Astrocyte (in vitro differentiated cells and primary cell): ENCODE data around the gene DOK7. TPM values are rescaled to one million over a fixed set of nuclear protein-coding genes. Genes with fewer than 3 reads are reported as not detected.

Experiments used
- DNase-seq: peaks from one replicate; pipeline ENCODE4 v3.0.0-alpha.2; 2010; ENCODE audit warnings: low read depth
- FAIRE-seq: peaks from 2 replicates; lab custom pipeline; 2011; peaks lifted over from hg19 to GRCh38; lab: Jason Lieb, UNC
- H2AFZ ChIP-seq: 2 replicates; pipeline ENCODE4 v1.6.0; 2012; ENCODE audit warnings: low read depth, low read length, inconsistent platforms
- H3K27ac ChIP-seq: 2 replicates; pipeline ENCODE4 v1.5.1; 2011; ENCODE audit warnings: low read depth, low read length, inconsistent platforms
- H3K27me3 ChIP-seq: 2 replicates; pipeline ENCODE4 v1.6.0; 2011; ENCODE audit warnings: low read length, inconsistent platforms; ENCODE audit not compliant: insufficient read depth
- H3K36me3 ChIP-seq: 2 replicates; pipeline ENCODE4 v1.5.1; 2011; ENCODE audit warnings: low read length, inconsistent platforms; ENCODE audit not compliant: insufficient read depth
- H3K4me1 ChIP-seq: 2 replicates; pipeline ENCODE4 v1.5.1; 2011; ENCODE audit warnings: low read length, inconsistent platforms; ENCODE audit not compliant: insufficient read depth
- H3K4me2 ChIP-seq: 2 replicates; pipeline ENCODE4 v1.6.0; 2012; ENCODE audit warnings: low read length, inconsistent platforms
- H3K4me3 ChIP-seq: 2 replicates; pipeline ENCODE4 v1.5.1; 2011; ENCODE audit warnings: low read depth, mild to moderate bottlenecking, low read length, inconsistent platforms; ENCODE audit not compliant: insufficient read depth
- H3K79me2 ChIP-seq: 2 replicates; pipeline ENCODE4 v1.6.0; 2012; ENCODE audit warnings: mild to moderate bottlenecking, low read length, inconsistent platforms; ENCODE audit not compliant: insufficient read depth
- H3K9ac ChIP-seq: 2 replicates; pipeline ENCODE4 v1.6.0; 2012; ENCODE audit warnings: mild to moderate bottlenecking, low read length, inconsistent platforms
- H3K9me3 ChIP-seq: 2 replicates; pipeline ENCODE4 v1.5.1; 2012; ENCODE audit warnings: low read depth, mild to moderate bottlenecking, low read length, inconsistent platforms; ENCODE audit not compliant: insufficient read depth
- H4K20me1 ChIP-seq: 2 replicates; pipeline ENCODE4 v1.6.0; 2012; ENCODE audit warnings: low read length, inconsistent platforms; ENCODE audit not compliant: insufficient read depth
- H3K27ac Mint-ChIP-seq: one replicate; pipeline ENCODE4 v1.8.0; 2021; ENCODE audit warnings: mild to moderate bottlenecking, mixed read lengths; ENCODE audit not compliant: unreplicated experiment
- H3K27me3 Mint-ChIP-seq: one replicate; pipeline ENCODE4 v1.8.0; 2021; ENCODE audit warnings: low read depth, mixed read lengths; ENCODE audit not compliant: unreplicated experiment
- H3K36me3 Mint-ChIP-seq: one replicate; pipeline ENCODE4 v1.8.0; 2021; ENCODE audit warnings: low read depth, mixed read lengths; ENCODE audit not compliant: unreplicated experiment
- H3K4me1 Mint-ChIP-seq: one replicate; pipeline ENCODE4 v1.8.0; 2021; ENCODE audit warnings: low read depth, mixed read lengths; ENCODE audit not compliant: unreplicated experiment
- H3K4me3 Mint-ChIP-seq: one replicate; pipeline ENCODE4 v1.8.0; 2021; ENCODE audit warnings: mild to moderate bottlenecking, moderate library complexity, mixed read lengths; ENCODE audit not compliant: unreplicated experiment
- H3K9me3 Mint-ChIP-seq: one replicate; pipeline ENCODE4 v1.8.0; 2021; ENCODE audit warnings: mild to moderate bottlenecking, mixed read lengths; ENCODE audit not compliant: unreplicated experiment
- CTCF ChIP-seq: IDR thresholded peaks from 2 replicates; pipeline ENCODE4 v1.5.1; 2011; ENCODE audit warnings: low read depth, mild to moderate bottlenecking, inconsistent platforms, low read length, moderate library complexity; ENCODE audit not compliant: insufficient read depth
- EZH2 ChIP-seq: IDR thresholded peaks from 2 replicates; pipeline ENCODE4 v1.6.1; 2012; ENCODE audit warnings: mild to moderate bottlenecking, low read length, inconsistent platforms; ENCODE audit not compliant: insufficient read depth
- total RNA-seq: library from RNA; stranded (reverse); gene quantifications from 2 replicates; pipeline ENCODE4 v1.2.1, GENCODE V29; 2021

Gene DOK7
- total RNA-seq, 1 donor from 2014 or later = not detected

DNA sequence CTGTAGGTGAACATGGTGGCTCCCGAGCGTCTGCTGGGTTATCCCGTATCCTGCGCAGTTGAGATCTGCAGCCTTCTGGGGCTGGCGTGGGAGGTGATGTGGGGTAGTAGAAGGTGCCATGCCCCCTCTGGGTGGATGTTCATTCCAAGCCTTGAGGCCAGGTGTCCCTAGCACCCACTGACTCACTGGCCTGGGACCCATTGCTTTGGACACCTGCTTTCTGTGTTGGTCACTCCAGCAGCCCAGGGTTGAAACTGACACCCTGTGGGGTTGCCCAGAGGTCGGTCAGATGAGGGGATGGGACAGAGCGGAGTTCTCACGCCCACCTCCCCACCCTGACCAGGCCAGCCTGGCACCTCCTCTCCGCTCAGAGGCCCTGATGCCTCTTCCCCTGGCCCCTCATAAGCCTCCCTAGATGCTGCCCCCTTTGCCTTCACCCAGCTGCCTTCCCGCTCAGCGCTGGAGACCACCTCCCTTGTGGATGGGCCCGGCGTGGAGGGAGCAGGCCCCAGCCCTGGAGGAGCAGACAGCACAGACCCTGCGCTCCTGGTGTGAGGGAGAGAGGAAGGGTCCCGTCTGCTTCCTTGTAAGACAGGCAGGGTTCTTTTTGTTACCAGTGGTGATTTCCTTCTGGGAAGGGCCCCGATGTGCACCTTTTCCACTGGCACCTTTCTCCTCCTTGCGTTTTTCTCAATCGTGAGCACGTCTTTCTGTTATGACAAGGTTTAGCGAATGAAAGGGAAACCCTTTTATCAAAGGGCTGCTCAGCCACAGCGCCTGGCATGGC lies 2.0 kb downstream of the DOK7 start:
- H3K4me1 ChIP-seq = no peaks in the 10 kb centered on the region
- DNase-seq (no peak), FAIRE-seq (no peak)
- H3K4me2 ChIP-seq = no peak overlapping the region
- H3K79me2 ChIP-seq = no peaks in the 10 kb centered on the region
- TF ChIP-seq CTCF = no peak
- TF ChIP-seq EZH2 = no peak
- no peak overlapping the region for H3K4me3 ChIP-seq
- H3K9me3 ChIP-seq = peaks cover 7% of the 10 kb centered on the region
- H3K27ac Mint-ChIP-seq = no peak overlapping the region
- H3K36me3 Mint-ChIP-seq = no peaks in the 10 kb centered on the region
- no peaks in the 10 kb centered on the region for H3K4me1 Mint-ChIP-seq
- H4K20me1 ChIP-seq = no peaks in the 10 kb centered on the region
- peaks cover 2% of the 10 kb centered on the region for H3K9me3 Mint-ChIP-seq
- H3K27ac ChIP-seq = no peak overlapping the region
- H3K27me3 Mint-ChIP-seq = peaks cover 29% of the 10 kb centered on the region
- peaks cover 18% of the 10 kb centered on the region for H3K27me3 ChIP-seq
- H2AFZ ChIP-seq = no peak overlapping the region
- H3K36me3 ChIP-seq = no peaks in the 10 kb centered on the region
- H3K9ac ChIP-seq = no peak overlapping the region
- no peak overlapping the region for H3K4me3 Mint-ChIP-seq

DNA sequence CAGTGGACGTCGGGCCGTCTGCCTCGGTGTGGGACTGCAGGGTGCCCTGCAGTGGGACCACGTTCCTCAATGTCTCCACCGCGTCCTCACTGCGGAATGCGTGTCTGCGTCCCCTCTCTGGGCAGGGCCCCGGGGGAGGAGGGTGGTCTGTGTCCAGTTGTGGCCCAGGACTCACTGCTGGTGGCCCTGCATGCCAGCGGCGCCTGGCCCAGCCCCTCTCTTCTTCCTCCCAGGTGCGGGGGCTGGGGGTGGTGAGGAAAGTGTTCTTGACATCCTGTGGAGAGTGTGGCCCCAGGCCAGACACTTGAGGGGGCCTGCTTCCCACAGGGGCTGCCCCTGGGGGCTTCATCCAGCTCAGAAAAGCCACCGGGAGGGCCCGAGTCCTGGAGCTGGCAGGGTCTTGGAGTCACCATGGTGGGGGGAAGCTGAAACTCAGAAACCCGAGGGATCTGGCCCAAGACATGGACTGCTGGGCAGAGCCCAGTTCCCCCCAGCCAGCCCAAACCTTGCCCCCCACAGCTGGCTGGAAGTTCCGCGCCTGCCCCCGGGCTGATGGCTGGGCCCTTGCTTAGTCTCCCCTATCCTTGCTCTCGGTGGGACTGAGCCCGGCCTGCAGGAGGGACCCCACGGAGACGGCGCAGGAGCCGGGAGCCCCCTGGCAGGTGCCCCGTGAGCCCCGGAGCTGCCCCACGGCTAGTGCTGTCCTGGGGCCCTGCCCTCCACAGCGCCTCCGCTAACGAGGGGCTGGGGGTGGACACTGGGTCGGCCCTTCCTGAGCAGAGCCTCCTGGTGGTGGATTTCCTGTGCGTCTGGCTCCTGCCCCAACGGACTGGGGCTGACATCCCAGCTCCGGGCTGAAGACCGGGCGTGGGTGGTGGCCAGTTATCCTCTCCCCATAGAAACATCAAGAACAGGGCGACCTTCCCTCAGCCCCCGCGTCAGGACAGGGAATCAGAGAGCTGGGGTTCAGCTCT lies 2.9 kb downstream of the DOK7 start:
- no peaks in the 10 kb centered on the region for H3K79me2 ChIP-seq
- no peak for FAIRE-seq
- peaks cover 22% of the 10 kb centered on the region for H3K27me3 ChIP-seq
- H3K4me1 Mint-ChIP-seq = no peaks in the 10 kb centered on the region
- H3K36me3 Mint-ChIP-seq = no peaks in the 10 kb centered on the region
- H3K27me3 Mint-ChIP-seq = peaks cover 32% of the 10 kb centered on the region
- no peak overlapping the region for H3K27ac Mint-ChIP-seq
- no peak overlapping the region for H2AFZ ChIP-seq
- H3K4me2 ChIP-seq = no peak overlapping the region
- H3K4me3 ChIP-seq = no peak overlapping the region
- H3K9ac ChIP-seq = no peak overlapping the region
- TF ChIP-seq EZH2 (no peak), CTCF (no peak)
- no peaks in the 10 kb centered on the region for H3K4me1 ChIP-seq
- no peak overlapping the region for H3K27ac ChIP-seq
- H3K9me3 ChIP-seq = peaks cover 7% of the 10 kb centered on the region
- no peaks in the 10 kb centered on the region for H4K20me1 ChIP-seq
- no peaks in the 10 kb centered on the region for H3K9me3 Mint-ChIP-seq
- no peak overlapping the region for H3K4me3 Mint-ChIP-seq
- DNase-seq = no peak
- H3K36me3 ChIP-seq = no peaks in the 10 kb centered on the region
